ENCODE results near the gene MALL.
A peak's percentile ranks its signal among the peaks of the same experiment; 100 is the strongest.

The MALL gene

GRCh38 chr2:110124939-110125691 lies 9.5 kb upstream of the MALL start:
- no peak for DNase-seq (ENCODE audit: low read depth, low spot score)
- Histone ChIP-seq H3K9ac (ENCODE audit: insufficient read length) (no peak overlapping the region), H3K4me3 (no peak overlapping the region), H3K36me3 (ENCODE audit: insufficient read depth, low read length) (no peaks in the 10 kb centered on the region), H3K9me3 (ENCODE audit: low read depth, low read length) (no peaks in the 10 kb centered on the region), H3K27ac (no peak overlapping the region)
- TF ChIP-seq POLR2AphosphoS5 (IDR thresholded peaks at IDR 0.05; ENCODE audit: borderline replicate concordance, low read depth, low read length): no peak
- no peak for TF ChIP-seq EZH2 (IDR thresholded peaks at IDR 0.05)
- TF ChIP-seq FOXP2 (optimal IDR thresholded peaks at IDR 0.05; ENCODE audit: control extremely low read depth, extremely low read length, insufficient read depth): no peak

GRCh38 chr2:110124038-110124825 lies 8.6 kb upstream of the MALL start:
- H3K9me3 ChIP-seq (ENCODE audit: low read depth, low read length): no peaks in the 10 kb centered on the region
- H3K4me3 ChIP-seq: no peak overlapping the region
- H3K36me3 ChIP-seq (ENCODE audit: insufficient read depth, low read length): no peaks in the 10 kb centered on the region
- TF ChIP-seq EZH2 (IDR thresholded peaks at IDR 0.05): no peak
- TF ChIP-seq FOXP2 (optimal IDR thresholded peaks at IDR 0.05; ENCODE audit: control extremely low read depth, extremely low read length, insufficient read depth): no peak
- no peak for TF ChIP-seq POLR2AphosphoS5 (IDR thresholded peaks at IDR 0.05; ENCODE audit: borderline replicate concordance, low read depth, low read length)
- no peak overlapping the region for H3K27ac ChIP-seq
- no peak overlapping the region for H3K9ac ChIP-seq (ENCODE audit: insufficient read length)
- DNase-seq (ENCODE audit: low read depth, low spot score): no peak

- Histone ChIP-seq H3K36me3 (ENCODE audit: insufficient read depth, low read length) (no peaks in the 10 kb centered on the region), H3K27ac (no peak overlapping the region), H3K9me3 (ENCODE audit: low read depth, low read length) (no peaks in the 10 kb centered on the region), H3K9ac (ENCODE audit: insufficient read length) (no peak overlapping the region), H3K4me3 (no peak overlapping the region)
- TF ChIP-seq FOXP2 (optimal IDR thresholded peaks at IDR 0.05; ENCODE audit: control extremely low read depth, extremely low read length, insufficient read depth) (no peak), POLR2AphosphoS5 (IDR thresholded peaks at IDR 0.05; ENCODE audit: borderline replicate concordance, low read depth, low read length) (no peak), EZH2 (IDR thresholded peaks at IDR 0.05) (no peak)
- no peak for DNase-seq (ENCODE audit: low read depth, low spot score)
These were observed 6.0 kb upstream of the MALL start for GRCh38 chr2:110121592-110121991.

GRCh38 chr2:110121052-110121334 lies 5.4 kb upstream of the MALL start:
- no peak overlapping the region for H3K27ac ChIP-seq
- TF ChIP-seq POLR2AphosphoS5 (IDR thresholded peaks at IDR 0.05; ENCODE audit: borderline replicate concordance, low read depth, low read length) (no peak), EZH2 (IDR thresholded peaks at IDR 0.05) (no peak), FOXP2 (optimal IDR thresholded peaks at IDR 0.05; ENCODE audit: control extremely low read depth, extremely low read length, insufficient read depth) (no peak)
- no peak overlapping the region for H3K4me3 ChIP-seq

DNA sequence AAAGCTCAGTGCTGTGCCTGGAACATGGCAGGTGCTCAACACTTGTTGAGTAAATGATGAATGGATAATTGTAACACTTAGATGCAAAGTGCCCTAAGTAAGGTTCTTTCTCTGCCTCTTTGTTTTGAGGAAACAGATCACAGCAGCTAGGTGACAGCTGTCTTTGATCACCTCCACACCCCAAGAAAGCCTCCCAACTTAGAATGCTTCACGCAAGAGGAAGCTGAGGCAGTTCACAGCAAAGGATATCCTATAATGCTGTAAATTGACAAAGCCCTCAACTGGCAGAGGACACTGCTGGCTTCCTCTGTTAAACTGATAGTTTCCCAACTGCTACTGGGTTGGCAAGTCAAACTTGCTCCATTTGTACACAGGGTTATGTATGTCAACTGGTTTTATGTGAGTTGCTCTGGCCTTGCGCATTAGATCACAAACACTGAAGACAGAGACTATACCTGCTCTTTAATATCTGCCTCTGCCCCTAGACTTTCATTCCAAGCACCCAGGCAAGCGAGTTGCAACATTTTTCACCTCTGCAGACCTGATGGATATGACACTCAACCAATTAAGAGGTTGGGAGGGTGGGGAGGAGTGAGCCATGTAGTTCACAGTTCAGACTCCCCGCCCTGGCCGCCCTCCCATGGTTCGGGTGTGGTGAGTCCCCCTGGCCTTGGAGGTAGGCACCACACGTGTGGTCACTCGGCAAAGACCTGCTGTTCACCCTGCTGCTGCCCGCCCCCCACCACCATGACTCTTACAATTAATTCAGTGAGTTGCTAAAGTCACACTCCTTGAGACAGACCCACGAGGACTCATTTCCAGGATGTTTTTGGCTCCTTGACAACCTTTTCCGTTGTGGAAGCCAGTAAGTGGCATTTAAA lies 4.8 kb upstream of the MALL start:
- no peak overlapping the region for H3K9ac ChIP-seq (ENCODE audit: insufficient read length)
- TF ChIP-seq FOXP2 (optimal IDR thresholded peaks at IDR 0.05; ENCODE audit: control extremely low read depth, extremely low read length, insufficient read depth) (no peak), POLR2AphosphoS5 (IDR thresholded peaks at IDR 0.05; ENCODE audit: borderline replicate concordance, low read depth, low read length) (no peak), EZH2 (IDR thresholded peaks at IDR 0.05) (no peak)
- no peaks in the 10 kb centered on the region for H3K36me3 ChIP-seq (ENCODE audit: insufficient read depth, low read length)
- no peak overlapping the region for H3K4me3 ChIP-seq
- no peaks in the 10 kb centered on the region for H3K9me3 ChIP-seq (ENCODE audit: low read depth, low read length)
- DNase-seq (ENCODE audit: low read depth, low spot score): no peak
- H3K27ac ChIP-seq: no peak overlapping the region

More at GRCh38 chr2:110121052-110121334, 5.4 kb upstream of the MALL start:
- DNase-seq (ENCODE audit: low read depth, low spot score): no peak
- Histone ChIP-seq H3K9ac (ENCODE audit: insufficient read length) (no peak overlapping the region), H3K9me3 (ENCODE audit: low read depth, low read length) (no peaks in the 10 kb centered on the region), H3K36me3 (ENCODE audit: insufficient read depth, low read length) (no peaks in the 10 kb centered on the region)

- no peak overlapping the region for H3K4me3 ChIP-seq
- no peak for DNase-seq (ENCODE audit: low read depth, low spot score)
- TF ChIP-seq POLR2AphosphoS5 (IDR thresholded peaks at IDR 0.05; ENCODE audit: borderline replicate concordance, low read depth, low read length): no peak
- no peaks in the 10 kb centered on the region for H3K36me3 ChIP-seq (ENCODE audit: insufficient read depth, low read length)
- H3K9me3 ChIP-seq (ENCODE audit: low read depth, low read length): no peaks in the 10 kb centered on the region
- no peak overlapping the region for H3K9ac ChIP-seq (ENCODE audit: insufficient read length)
- no peak overlapping the region for H3K27ac ChIP-seq
These were observed 550 bp upstream of the MALL start for GRCh38 chr2:110116033-110116710.

- TF ChIP-seq FOXP2 (optimal IDR thresholded peaks at IDR 0.05; ENCODE audit: control extremely low read depth, extremely low read length, insufficient read depth) (no peak), EZH2 (IDR thresholded peaks at IDR 0.05) (peak; percentile 54), POLR2AphosphoS5 (IDR thresholded peaks at IDR 0.05; ENCODE audit: borderline replicate concordance, low read depth, low read length) (no peak)
- Histone ChIP-seq H3K27ac (no peak overlapping the region), H3K4me3 (peak overlapping the region; percentile 25), H3K36me3 (ENCODE audit: insufficient read depth, low read length) (no peaks in the 10 kb centered on the region), H3K9ac (ENCODE audit: insufficient read length) (no peak overlapping the region), H3K9me3 (ENCODE audit: low read depth, low read length) (no peaks in the 10 kb centered on the region)
- DNase-seq (ENCODE audit: low read depth, low spot score): no peak
These were observed 779 bp downstream of the MALL start for GRCh38 chr2:110114831-110115255.
